ENCODE data around the gene TFIP11.

Gene TFIP11

GRCh38 chr22:26484360-26484706, 27.9 kb downstream of the TFIP11 start:
- Histone ChIP-seq H3K27me3 (ENCODE audit: low read depth) (no peaks in the 10 kb centered on the region), H3K4me1 (peaks cover 44% of the 10 kb centered on the region), H3K9me3 (no peaks in the 10 kb centered on the region), H3K36me3 (replicated peaks) (peaks cover 33% of the 10 kb centered on the region), H3K4me3 (peak overlapping the region; percentile 98)
- in situ Hi-C loops (cut with MboI; ENCODE audit: low sequenced_read_pairs) = no loop called here
- no peak for DNase-seq (ENCODE audit: low spot score in 2 of 2)

GRCh38 chr22:26483439-26484359, 28.6 kb downstream of the TFIP11 start, which contains the start of the genes HPS4 and SRRD:
Gene HPS4, minus strand, starts transcription at chr22:26483783. Its CDS starts 2,021 bp downstream, at chr22:26481762.
Gene SRRD, plus strand, starts transcription at chr22:26483877. Its CDS starts 14 bp downstream, at chr22:26483891.
- DNase-seq (ENCODE audit: low spot score in 2 of 2) = peak; percentile 81 to 91
- Histone ChIP-seq H3K9me3 (no peaks in the 10 kb centered on the region), H3K4me1 (peaks cover 48% of the 10 kb centered on the region), H3K36me3 (replicated peaks) (peaks cover 37% of the 10 kb centered on the region), H3K27me3 (ENCODE audit: low read depth) (no peaks in the 10 kb centered on the region), H3K4me3 (peak within 1 kb of the TSS; percentile 98)
- in situ Hi-C loops (cut with MboI; ENCODE audit: low sequenced_read_pairs) = no loop called here

- in situ Hi-C loops (cut with MboI; ENCODE audit: low sequenced_read_pairs) = no loop called here
- Histone ChIP-seq H3K36me3 (replicated peaks) (peaks cover 31% of the 10 kb centered on the region), H3K4me3 (peak overlapping the region; percentile 98), H3K27me3 (ENCODE audit: low read depth) (no peaks in the 10 kb centered on the region), H3K9me3 (no peaks in the 10 kb centered on the region), H3K4me1 (peaks cover 48% of the 10 kb centered on the region)
- no peak for DNase-seq (ENCODE audit: low spot score in 2 of 2)
These were observed 29.2 kb downstream of the TFIP11 start for GRCh38 chr22:26483043-26483438.

- in situ Hi-C loops (cut with MboI; ENCODE audit: low sequenced_read_pairs) = no loop called here
- peaks cover 48% of the 10 kb centered on the region for H3K4me1 ChIP-seq
- peaks cover 31% of the 10 kb centered on the region for H3K36me3 ChIP-seq (replicated peaks)
- H3K9me3 ChIP-seq = no peaks in the 10 kb centered on the region; the same call in 1 of the 2 replicates
- peak overlapping the region; percentile 98 for H3K4me3 ChIP-seq
- DNase-seq (ENCODE audit: low spot score in 2 of 2) = no peak
- no peaks in the 10 kb centered on the region for H3K27me3 ChIP-seq (ENCODE audit: low read depth)
These were observed 30.1 kb downstream of the TFIP11 start for GRCh38 chr22:26482161-26482560.

- Histone ChIP-seq H3K4me1 (peaks cover 48% of the 10 kb centered on the region), H3K36me3 (replicated peaks) (peaks cover 35% of the 10 kb centered on the region), H3K27me3 (ENCODE audit: low read depth) (no peaks in the 10 kb centered on the region), H3K9me3 (no peaks in the 10 kb centered on the region; the same call in 1 of the 2 replicates), H3K4me3 (no peak overlapping the region)
- in situ Hi-C loops (cut with MboI; ENCODE audit: low sequenced_read_pairs) = no loop called here
- DNase-seq (ENCODE audit: low spot score in 2 of 2) = no peak
These were observed 30.6 kb downstream of the TFIP11 start for GRCh38 chr22:26481694-26482093.

- H3K9me3 ChIP-seq = no peaks in the 10 kb centered on the region; the same call in 1 of the 2 replicates
- no peaks in the 10 kb centered on the region for H3K27me3 ChIP-seq (ENCODE audit: low read depth)
- DNase-seq (ENCODE audit: low spot score in 2 of 2) = no peak
- no peak overlapping the region for H3K4me3 ChIP-seq
- H3K36me3 ChIP-seq (replicated peaks) = peaks cover 37% of the 10 kb centered on the region
- in situ Hi-C loops (cut with MboI; ENCODE audit: low sequenced_read_pairs) = no loop called here
- peaks cover 48% of the 10 kb centered on the region for H3K4me1 ChIP-seq
These were observed 31.1 kb downstream of the TFIP11 start for GRCh38 chr22:26481112-26481693.

- H3K4me3 ChIP-seq = no peak overlapping the region
- DNase-seq (ENCODE audit: low spot score in 2 of 2) = no peak
- H3K4me1 ChIP-seq = peaks cover 48% of the 10 kb centered on the region
- H3K9me3 ChIP-seq = no peaks in the 10 kb centered on the region; the same call in 1 of the 2 replicates
- in situ Hi-C loops (cut with MboI; ENCODE audit: low sequenced_read_pairs) = no loop called here
- no peaks in the 10 kb centered on the region for H3K27me3 ChIP-seq (ENCODE audit: low read depth)
- H3K36me3 ChIP-seq (replicated peaks) = peaks cover 36% of the 10 kb centered on the region
These were observed 31.7 kb downstream of the TFIP11 start for GRCh38 chr22:26480611-26480932.

- Histone ChIP-seq H3K4me3 (peak overlapping the region; percentile 22), H3K9me3 (no peaks in the 10 kb centered on the region; the same call in 1 of the 2 replicates), H3K27me3 (ENCODE audit: low read depth) (no peaks in the 10 kb centered on the region), H3K36me3 (replicated peaks) (peaks cover 36% of the 10 kb centered on the region), H3K4me1 (peaks cover 46% of the 10 kb centered on the region)
- in situ Hi-C loops (cut with MboI; ENCODE audit: low sequenced_read_pairs) = no loop called here
- peak in 1 of 2 experiments; percentile 21 for DNase-seq (ENCODE audit: low spot score in 2 of 2)
These were observed 32.3 kb downstream of the TFIP11 start for GRCh38 chr22:26479792-26480610.

GRCh38 chr22:26479043-26479791, 33.1 kb downstream of the TFIP11 start:
- Histone ChIP-seq H3K4me3 (peak overlapping the region; percentile 22), H3K9me3 (no peaks in the 10 kb centered on the region; the same call in 1 of the 2 replicates), H3K27me3 (ENCODE audit: low read depth) (no peaks in the 10 kb centered on the region), H3K4me1 (peaks cover 47% of the 10 kb centered on the region), H3K36me3 (replicated peaks) (peaks cover 36% of the 10 kb centered on the region)
- in situ Hi-C loops (cut with MboI; ENCODE audit: low sequenced_read_pairs) = no loop called here
- no peak for DNase-seq (ENCODE audit: low spot score in 2 of 2)

DNA sequence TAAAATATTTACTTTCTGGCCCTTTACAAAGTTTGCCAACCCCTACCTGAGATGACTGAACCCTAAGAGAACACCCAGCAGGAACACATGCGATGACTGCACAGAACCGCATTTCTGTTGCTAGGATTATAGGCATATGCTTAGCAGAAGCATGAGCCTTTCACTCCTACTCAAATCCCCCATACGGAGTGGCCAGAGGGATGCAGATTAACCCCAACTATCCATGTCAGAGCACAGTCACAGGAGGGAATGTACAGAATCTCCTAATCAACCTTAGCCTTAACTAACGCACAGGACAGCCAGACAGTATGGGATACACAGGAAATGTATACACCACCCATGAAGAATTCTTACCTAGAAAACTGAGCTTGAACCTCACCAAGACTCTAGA, 34.9 kb downstream of the TFIP11 start:
- H3K36me3 ChIP-seq (replicated peaks) = peaks cover 40% of the 10 kb centered on the region

GRCh38 chr22:26476705-26477340, 35.5 kb downstream of the TFIP11 start:
- peaks cover 45% of the 10 kb centered on the region for H3K36me3 ChIP-seq (replicated peaks)
- H3K27me3 ChIP-seq (ENCODE audit: low read depth) = no peaks in the 10 kb centered on the region
- peaks cover 41% of the 10 kb centered on the region for H3K4me1 ChIP-seq
- H3K9me3 ChIP-seq = no peaks in the 10 kb centered on the region; the same call in 1 of the 2 replicates
- no peak overlapping the region for H3K4me3 ChIP-seq
- no peak for DNase-seq (ENCODE audit: low spot score in 2 of 2)
- in situ Hi-C loops (cut with MboI; ENCODE audit: low sequenced_read_pairs) = no loop called here

More for the DNA sequence above, 34.9 kb downstream of the TFIP11 start:
- peaks cover 47% of the 10 kb centered on the region for H3K4me1 ChIP-seq
- H3K27me3 ChIP-seq (ENCODE audit: low read depth) = no peaks in the 10 kb centered on the region
- H3K9me3 ChIP-seq = no peaks in the 10 kb centered on the region; the same call in 1 of the 2 replicates
- in situ Hi-C loops (cut with MboI; ENCODE audit: low sequenced_read_pairs) = no loop called here
- H3K4me3 ChIP-seq = no peak overlapping the region
- no peak for DNase-seq (ENCODE audit: low spot score in 2 of 2)

DNA sequence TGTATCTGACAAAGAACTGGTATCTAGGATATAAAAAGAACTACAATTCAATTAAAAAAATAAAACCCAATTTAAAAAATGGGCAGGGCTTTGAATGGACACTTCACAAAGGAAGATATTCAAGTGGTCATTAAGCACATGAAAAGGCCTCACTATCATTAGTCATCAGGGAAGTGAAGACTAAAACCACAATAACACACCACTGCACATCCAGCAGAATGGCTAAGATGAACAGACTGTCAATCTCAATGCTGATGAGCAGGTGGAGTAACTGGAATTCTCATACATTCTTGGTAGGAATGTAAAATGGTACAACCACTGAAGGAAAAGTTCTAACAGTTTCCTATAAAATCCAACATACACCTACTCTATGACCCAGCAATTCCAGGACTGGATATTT, 37.6 kb downstream of the TFIP11 start:
- Histone ChIP-seq H3K36me3 (replicated peaks) (peaks cover 57% of the 10 kb centered on the region), H3K27me3 (ENCODE audit: low read depth) (no peaks in the 10 kb centered on the region), H3K4me3 (no peak overlapping the region), H3K9me3 (no peaks in the 10 kb centered on the region; the same call in 1 of the 2 replicates), H3K4me1 (peaks cover 21% of the 10 kb centered on the region)
- no peak for DNase-seq (ENCODE audit: low spot score in 2 of 2)
- in situ Hi-C loops (cut with MboI; ENCODE audit: low sequenced_read_pairs) = no loop called here
